Activated CD8-positive, alpha-beta T cell treated with anti-CD3 and anti-CD28 coated beads for 36 hours (primary cell): ENCODE measurements around the gene DOK6. TPM values are rescaled to one million over a fixed set of nuclear protein-coding genes. Genes with fewer than 3 reads are reported as not detected.

Source experiments
- ATAC-seq: fragments of 200-7000 bp; cut with Tn5 transposase; one replicate; pipeline ENCODE4 v1.10.0; 2021; ENCODE audit warnings: mild to moderate bottlenecking, moderate library complexity
- CTCF ChIA-PET: fragments of 350-600 bp; sonication (Branson Sonifier 250); formaldehyde crosslinking; loops from one replicate; lab custom pipeline; 2021; ENCODE audit warnings: antibody characterized with exemption; lab: Charles Lee
- POLR2A ChIA-PET: fragments of 350-600 bp; sonication (Branson Sonifier 250); formaldehyde crosslinking; loops from one replicate; lab custom pipeline; 2021; ENCODE audit warnings: antibody characterized with exemption; lab: Charles Lee
- DNase-seq: peaks from one replicate; pipeline ENCODE4 v3.0.0-alpha.2; 2020
- H3K27ac Mint-ChIP-seq: one replicate; pipeline ENCODE4 v1.8.0; 2021; ENCODE audit warnings: mild to moderate bottlenecking, mixed read lengths
- H3K27me3 Mint-ChIP-seq: one replicate; pipeline ENCODE4 v1.8.0; 2021; ENCODE audit warnings: mixed read lengths
- H3K36me3 Mint-ChIP-seq: one replicate; pipeline ENCODE4 v1.8.0; 2021; ENCODE audit warnings: low read depth, mixed read lengths
- H3K4me1 Mint-ChIP-seq: one replicate; pipeline ENCODE4 v1.8.0; 2021; ENCODE audit warnings: low read depth, mixed read lengths
- H3K4me3 Mint-ChIP-seq: one replicate; pipeline ENCODE4 v1.8.0; 2021; ENCODE audit warnings: mild to moderate bottlenecking, moderate library complexity, mixed read lengths
- H3K9me3 Mint-ChIP-seq: one replicate; pipeline ENCODE4 v1.8.0; 2021; ENCODE audit warnings: mixed read lengths
- intact Hi-C: fragments of 100-400 bp; cut with micrococcal nuclease; formaldehyde crosslinking; loops from one replicate; pipeline ENCODE4 v1.10.0; 2022
- total RNA-seq, 2 experiments: library from RNA; stranded (reverse); gene quantifications; one replicate each; pipeline ENCODE4 v1.2.3, GENCODE V29; 2021
- TF ChIP-seq, protein P1 (sequence below): fragments of 200-600 bp; IDR thresholded peaks from one replicate; pipeline ENCODE4 v1.8.0; 2022; ENCODE audit warnings: antibody characterized with exemption, mild to moderate bottlenecking

DOK6 gene
- total RNA-seq, 2 experiments from 2014 or later, result not detected

DNA sequence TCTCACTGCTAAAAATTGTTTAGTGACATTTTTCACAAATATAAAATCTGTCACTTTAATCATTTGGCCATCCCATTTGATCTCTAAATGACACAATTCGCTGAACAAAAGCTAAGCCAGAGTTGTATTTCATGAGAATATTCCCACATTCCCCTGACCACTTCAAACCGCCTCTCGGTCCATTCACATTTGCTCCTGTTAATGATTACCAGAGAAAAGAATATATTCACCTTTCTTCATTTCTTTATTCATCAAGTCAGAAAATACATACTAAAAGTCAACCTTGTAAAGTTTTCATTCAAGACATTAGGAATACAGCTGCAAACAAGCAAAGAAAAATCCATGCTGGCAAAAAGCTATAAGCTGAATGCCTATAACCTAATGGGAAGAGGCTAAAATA lies 225.5 kb downstream of the DOK6 start:
- ATAC-seq (no peak), DNase-seq (no peak)
- H3K36me3 Mint-ChIP-seq, result no peaks in the 10 kb centered on the region
- intact Hi-C loops, result no loop called here
- no peak overlapping the region for H3K4me3 Mint-ChIP-seq
- TF ChIP-seq, protein P1, sequence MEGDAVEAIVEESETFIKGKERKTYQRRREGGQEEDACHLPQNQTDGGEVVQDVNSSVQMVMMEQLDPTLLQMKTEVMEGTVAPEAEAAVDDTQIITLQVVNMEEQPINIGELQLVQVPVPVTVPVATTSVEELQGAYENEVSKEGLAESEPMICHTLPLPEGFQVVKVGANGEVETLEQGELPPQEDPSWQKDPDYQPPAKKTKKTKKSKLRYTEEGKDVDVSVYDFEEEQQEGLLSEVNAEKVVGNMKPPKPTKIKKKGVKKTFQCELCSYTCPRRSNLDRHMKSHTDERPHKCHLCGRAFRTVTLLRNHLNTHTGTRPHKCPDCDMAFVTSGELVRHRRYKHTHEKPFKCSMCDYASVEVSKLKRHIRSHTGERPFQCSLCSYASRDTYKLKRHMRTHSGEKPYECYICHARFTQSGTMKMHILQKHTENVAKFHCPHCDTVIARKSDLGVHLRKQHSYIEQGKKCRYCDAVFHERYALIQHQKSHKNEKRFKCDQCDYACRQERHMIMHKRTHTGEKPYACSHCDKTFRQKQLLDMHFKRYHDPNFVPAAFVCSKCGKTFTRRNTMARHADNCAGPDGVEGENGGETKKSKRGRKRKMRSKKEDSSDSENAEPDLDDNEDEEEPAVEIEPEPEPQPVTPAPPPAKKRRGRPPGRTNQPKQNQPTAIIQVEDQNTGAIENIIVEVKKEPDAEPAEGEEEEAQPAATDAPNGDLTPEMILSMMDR, result no peak
- POLR2A ChIA-PET, result no interaction called here
- H3K9me3 Mint-ChIP-seq, result no peaks in the 10 kb centered on the region
- no peaks in the 10 kb centered on the region for H3K4me1 Mint-ChIP-seq
- H3K27me3 Mint-ChIP-seq, result peaks cover 3% of the 10 kb centered on the region
- CTCF ChIA-PET, result interaction anchor here (1.6 kb wide), 1 partner anchor 829 kb away, joined by 3 read pairs; no protein-coding TSS in a partner anchor
- no peak overlapping the region for H3K27ac Mint-ChIP-seq

DNA sequence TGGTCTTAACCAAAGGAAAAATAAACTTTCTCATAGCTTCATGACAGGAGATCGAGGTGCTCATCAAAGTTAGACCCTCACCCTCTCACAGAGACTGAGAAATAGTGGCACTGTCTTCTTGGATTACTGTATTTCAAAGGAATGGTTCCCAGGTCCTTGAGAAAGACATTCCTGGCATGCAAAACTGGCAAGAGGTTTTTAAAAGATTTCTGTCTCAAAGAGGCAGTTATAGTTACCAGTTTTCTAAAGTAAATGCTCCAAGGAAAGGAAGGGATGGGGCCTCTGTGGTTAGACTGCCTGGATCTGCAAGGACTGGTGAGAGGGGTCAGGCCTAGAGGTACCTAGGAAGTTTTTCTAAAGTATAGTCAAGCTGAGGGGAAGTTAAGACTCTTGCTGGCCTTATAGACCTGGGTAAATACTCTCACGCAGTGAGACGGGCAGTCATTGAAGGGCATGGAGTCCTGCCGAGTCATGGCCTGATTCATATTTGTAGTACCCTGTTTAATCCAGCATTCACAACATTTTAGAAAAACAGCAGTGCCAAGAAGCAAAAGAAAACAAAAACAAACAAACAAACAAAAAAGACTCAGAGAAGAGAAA lies 226.1 kb downstream of the DOK6 start:
- ATAC-seq (no peak), DNase-seq (no peak)
- peaks cover 3% of the 10 kb centered on the region for H3K27me3 Mint-ChIP-seq
- no peak overlapping the region for H3K4me3 Mint-ChIP-seq
- ChIA-PET CTCF (interaction anchor here (1.6 kb wide), 1 partner anchor 828 kb away, joined by 3 read pairs; no protein-coding TSS in a partner anchor), POLR2A (no interaction called here)
- H3K4me1 Mint-ChIP-seq, result no peaks in the 10 kb centered on the region
- no peak overlapping the region for H3K27ac Mint-ChIP-seq
- intact Hi-C loops, result no loop called here
- no peaks in the 10 kb centered on the region for H3K9me3 Mint-ChIP-seq
- no peaks in the 10 kb centered on the region for H3K36me3 Mint-ChIP-seq
- TF ChIP-seq, protein P1, result no peak

DNA sequence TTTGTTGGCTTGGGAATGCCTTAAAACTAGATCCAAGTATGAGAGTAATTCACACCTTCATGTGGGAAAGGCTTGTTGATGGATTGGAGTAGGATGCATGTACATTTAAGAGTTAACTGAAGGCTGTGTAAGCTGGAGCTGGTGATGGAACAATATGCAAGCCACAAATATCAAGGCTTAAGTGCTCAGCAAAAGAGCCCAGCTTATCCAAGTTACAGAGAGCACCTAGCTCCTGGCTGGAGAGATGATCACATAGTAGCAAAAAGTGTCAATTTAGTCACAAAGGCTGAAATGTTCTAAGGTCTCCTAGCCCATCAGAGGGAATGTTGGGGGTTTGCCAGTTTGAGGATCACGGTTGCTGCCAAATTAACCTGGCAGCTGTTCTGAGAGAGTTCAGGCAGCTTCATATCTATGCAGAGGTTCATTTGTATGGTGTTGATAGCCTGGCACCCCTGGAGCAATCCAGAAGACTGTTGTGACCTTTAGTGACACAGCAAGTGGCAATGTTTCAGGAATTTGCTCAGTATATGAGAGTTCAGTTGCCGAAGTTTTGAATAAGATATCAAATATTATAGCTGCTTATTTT lies 228.2 kb downstream of the DOK6 start:
- Mint-ChIP-seq H3K27ac (no peak overlapping the region), H3K36me3 (no peaks in the 10 kb centered on the region), H3K9me3 (no peaks in the 10 kb centered on the region), H3K27me3 (peaks cover 3% of the 10 kb centered on the region), H3K4me3 (no peak overlapping the region), H3K4me1 (no peaks in the 10 kb centered on the region)
- TF ChIP-seq, protein P1, result no peak
- DNase-seq (no peak), ATAC-seq (no peak)
- ChIA-PET CTCF (no interaction called here), POLR2A (no interaction called here)
- intact Hi-C loops, result no loop called here

DNA sequence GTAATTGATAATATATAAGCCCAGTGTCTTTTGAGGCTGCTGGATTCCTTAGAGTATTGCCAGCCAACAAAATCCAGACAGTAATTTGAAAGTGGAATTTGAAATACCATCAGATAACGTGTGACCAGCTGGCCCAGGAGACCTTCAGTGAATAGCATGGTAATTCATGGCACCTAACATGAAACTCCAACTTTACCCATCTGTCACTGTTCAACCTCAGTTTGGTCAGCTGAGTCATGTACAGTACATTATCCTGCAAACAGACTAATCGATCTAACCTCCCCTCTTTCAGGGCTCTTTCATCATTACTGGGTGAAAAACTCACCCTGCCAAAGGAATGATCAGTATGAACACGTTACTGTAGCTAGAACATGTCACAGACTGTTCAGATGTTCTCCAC lies 230.6 kb downstream of the DOK6 start:
- TF ChIP-seq, protein P1, result no peak
- Mint-ChIP-seq H3K4me3 (no peak overlapping the region), H3K27me3 (peaks cover 4% of the 10 kb centered on the region), H3K9me3 (no peaks in the 10 kb centered on the region), H3K4me1 (no peaks in the 10 kb centered on the region), H3K27ac (no peak overlapping the region), H3K36me3 (no peaks in the 10 kb centered on the region)
- ATAC-seq, result no peak
- CTCF ChIA-PET, result no interaction called here
- intact Hi-C loops, result no loop called here
- POLR2A ChIA-PET, result no interaction called here
- DNase-seq, result no peak

DNA sequence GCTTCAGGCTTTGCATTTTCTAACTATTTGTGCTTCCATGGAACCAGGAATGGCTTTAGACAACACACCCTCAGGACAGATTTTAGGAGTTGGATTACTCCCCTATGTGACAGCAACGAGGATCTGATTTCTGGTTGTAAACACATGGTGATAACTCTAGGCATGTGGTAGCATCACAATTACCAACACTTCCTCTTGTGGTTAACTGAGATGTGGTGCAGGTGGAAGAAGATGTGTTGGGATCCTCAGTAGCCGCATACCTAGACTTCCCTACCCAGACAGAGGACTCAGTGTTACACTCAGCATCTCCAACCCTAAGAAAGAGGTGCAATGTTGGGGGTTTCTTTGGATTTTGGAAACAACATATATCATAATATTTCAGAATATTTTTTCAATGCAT lies 234.8 kb downstream of the DOK6 start:
- H3K27me3 Mint-ChIP-seq, result peaks cover 3% of the 10 kb centered on the region
- ChIA-PET POLR2A (no interaction called here), CTCF (no interaction called here)
- no peak for ATAC-seq
- no peaks in the 10 kb centered on the region for H3K4me1 Mint-ChIP-seq
- no peaks in the 10 kb centered on the region for H3K36me3 Mint-ChIP-seq
- intact Hi-C loops, result loop anchor here (5.0 kb wide), 1 partner anchor 452 kb away; no protein-coding TSS in a partner anchor
- H3K4me3 Mint-ChIP-seq, result no peak overlapping the region
- H3K9me3 Mint-ChIP-seq, result no peaks in the 10 kb centered on the region
- TF ChIP-seq, protein P1, result no peak
- DNase-seq, result no peak
- no peak overlapping the region for H3K27ac Mint-ChIP-seq
